ACC112 (cell line): ENCODE data around the gene POC1A.

Experiments used
- H2AFZ ChIP-seq: fragments of 200-600 bp; sonication (generic); one replicate; pipeline ENCODE4 v1.6.0; 2017; ENCODE audit warnings: antibody characterized with exemption, low read length; ENCODE audit not compliant: unreplicated experiment
- H3K27ac ChIP-seq: fragments of 200-600 bp; sonication (generic); 2 replicates; pipeline ENCODE4 v1.5.1; 2014; ENCODE audit warnings: low read depth, mild to moderate bottlenecking, antibody characterized with exemption, low read length, moderate library complexity
- H3K27me3 ChIP-seq: fragments of 200-600 bp; sonication (generic); 2 replicates; pipeline ENCODE4 v1.6.1; 2014; ENCODE audit warnings: mild to moderate bottlenecking, antibody characterized with exemption, low read length, moderate library complexity, mixed read lengths; ENCODE audit not compliant: insufficient read depth
- H3K36me3 ChIP-seq: fragments of 200-600 bp; sonication (generic); 2 replicates; pipeline ENCODE4 v1.6.1; 2016; ENCODE audit warnings: mild to moderate bottlenecking, antibody characterized with exemption, low read length, moderate library complexity, mixed read lengths; ENCODE audit not compliant: insufficient read depth
- H3K4me1 ChIP-seq: fragments of 200-600 bp; sonication (generic); one replicate; pipeline ENCODE4 v1.6.1; 2016; ENCODE audit warnings: low read length, mixed read lengths; ENCODE audit not compliant: insufficient read depth, unreplicated experiment, control insufficient read depth
- H3K4me3 ChIP-seq: fragments of 200-600 bp; sonication (generic); 2 replicates; pipeline ENCODE4 v1.5.1; 2014; ENCODE audit warnings: mild to moderate bottlenecking, low read depth, low read length
- H3K79me2 ChIP-seq: fragments of 200-600 bp; sonication (generic); one replicate; pipeline ENCODE4 v1.6.0; 2016; ENCODE audit warnings: low read length; ENCODE audit not compliant: control insufficient read depth, unreplicated experiment, insufficient read depth

POC1A gene

DNA sequence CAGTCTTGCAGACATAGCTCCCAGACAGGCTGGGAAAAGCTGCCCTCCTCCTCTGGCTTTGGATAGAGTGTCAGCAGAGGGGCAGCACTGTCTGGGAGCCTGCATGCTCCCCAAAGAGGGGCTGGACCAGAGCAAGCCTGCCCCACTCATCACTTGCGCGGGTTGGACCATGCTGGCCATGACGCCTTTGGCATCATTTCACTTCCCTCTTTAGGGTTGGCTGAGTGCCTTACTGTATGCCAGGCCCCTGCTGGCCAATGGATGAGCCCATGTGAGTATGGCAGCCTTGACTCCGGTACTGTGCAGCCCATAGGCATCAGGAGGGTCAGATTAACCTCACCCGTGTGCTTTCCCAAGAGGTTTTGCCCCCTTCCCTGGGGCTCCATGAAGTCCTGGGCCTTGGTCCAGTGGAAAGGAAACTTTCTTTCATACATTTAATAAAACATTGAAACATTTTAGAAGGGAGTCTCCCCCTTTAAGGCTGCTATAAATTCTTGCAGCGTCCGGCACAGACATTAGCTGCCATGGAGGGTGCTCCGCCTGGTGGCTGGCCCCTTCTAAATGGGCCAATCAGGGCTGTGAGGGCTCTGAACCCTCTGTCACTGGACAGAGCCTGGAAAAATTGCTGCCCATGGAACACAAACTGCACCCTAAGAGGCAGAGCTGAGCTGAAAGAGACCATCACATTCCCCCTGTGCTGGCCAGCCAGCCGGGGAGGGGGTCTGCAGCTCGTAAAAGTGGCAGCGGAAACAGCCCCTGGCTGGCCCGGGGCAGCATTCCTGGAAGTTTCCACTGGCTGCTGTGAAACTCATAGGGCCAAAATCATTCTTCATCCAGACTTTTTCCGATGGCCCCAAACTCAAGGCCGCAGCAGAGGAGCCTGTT is 77.1 kb downstream of the POC1A start:
- no peak overlapping the region for H3K27ac ChIP-seq
- no peaks in the 10 kb centered on the region for H3K36me3 ChIP-seq
- no peak overlapping the region for H2AFZ ChIP-seq
- no peaks in the 10 kb centered on the region for H3K4me1 ChIP-seq
- H3K4me3 ChIP-seq, result no peak overlapping the region
- H3K79me2 ChIP-seq, result no peaks in the 10 kb centered on the region
- no peaks in the 10 kb centered on the region for H3K27me3 ChIP-seq

DNA sequence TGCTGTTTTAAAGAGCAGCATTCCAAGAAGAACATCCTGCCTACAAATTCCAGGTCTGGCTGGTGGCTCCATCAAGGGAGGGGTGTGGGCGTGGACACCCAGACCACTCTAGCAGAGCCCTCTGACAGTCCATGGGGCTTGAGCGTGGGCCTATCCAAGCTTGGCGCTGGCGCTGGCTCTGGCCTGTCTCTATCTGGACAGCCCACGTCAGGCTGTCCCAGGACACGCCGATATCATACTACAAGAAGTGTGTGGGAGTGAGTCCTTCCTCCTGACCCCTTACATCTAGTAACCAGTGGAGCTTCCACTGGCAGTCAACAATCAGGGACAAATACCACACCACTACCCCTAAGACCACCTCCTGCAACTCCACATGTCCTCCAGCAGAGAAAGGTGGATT is 80.7 kb downstream of the POC1A start:
- Histone ChIP-seq H3K79me2 (no peaks in the 10 kb centered on the region), H2AFZ (no peak overlapping the region), H3K27ac (no peak overlapping the region), H3K4me3 (no peak overlapping the region), H3K36me3 (no peaks in the 10 kb centered on the region), H3K4me1 (no peaks in the 10 kb centered on the region), H3K27me3 (no peaks in the 10 kb centered on the region)

DNA sequence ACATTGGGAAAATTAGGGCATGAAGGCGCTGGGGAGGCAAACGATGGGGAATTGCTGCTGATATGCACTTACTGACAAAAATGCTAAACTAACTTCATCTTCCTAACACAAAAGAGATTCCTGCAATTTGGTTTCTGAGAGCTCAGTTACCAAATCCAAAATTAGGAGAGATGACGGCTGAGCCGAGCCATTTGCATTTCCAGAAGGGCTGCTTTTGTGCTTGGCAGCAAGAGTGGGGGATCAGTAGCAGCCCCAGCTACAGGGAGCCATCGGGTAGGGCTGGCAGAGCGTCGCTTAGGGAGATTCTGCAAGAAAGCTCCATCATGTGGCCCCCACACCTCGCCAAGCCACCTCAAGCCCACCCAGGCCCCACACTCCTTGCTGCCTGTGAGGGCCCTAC is 81.8 kb downstream of the POC1A start:
- Histone ChIP-seq H3K4me3 (no peak overlapping the region), H3K4me1 (no peaks in the 10 kb centered on the region)

DNA sequence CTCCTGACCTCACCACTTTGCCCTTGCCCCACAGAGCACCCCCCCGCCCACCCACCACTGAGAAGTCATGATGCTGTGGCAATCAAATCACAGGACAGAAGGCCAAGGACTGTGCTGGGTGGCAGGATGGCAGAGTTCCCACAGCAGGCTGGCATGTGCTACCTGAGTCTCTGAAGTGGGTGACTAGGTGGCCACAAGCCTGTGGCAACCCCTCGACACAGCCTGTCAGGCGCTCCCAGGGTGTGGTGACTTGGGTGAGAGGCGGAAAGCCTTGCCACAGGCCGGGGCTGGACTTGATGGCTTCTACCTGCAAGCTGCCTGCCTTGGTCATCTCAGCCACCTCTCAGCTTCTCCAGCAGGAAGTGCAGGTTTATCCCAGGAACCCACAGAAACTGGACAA is 82.2 kb downstream of the POC1A start:
- no peaks in the 10 kb centered on the region for H3K4me1 ChIP-seq
- H3K27me3 ChIP-seq, result no peaks in the 10 kb centered on the region
- no peaks in the 10 kb centered on the region for H3K36me3 ChIP-seq
- H3K4me3 ChIP-seq, result no peak overlapping the region
- H2AFZ ChIP-seq, result no peak overlapping the region
- H3K27ac ChIP-seq, result no peak overlapping the region
- no peaks in the 10 kb centered on the region for H3K79me2 ChIP-seq

More for the DNA sequence above, 81.8 kb downstream of the POC1A start:
- no peaks in the 10 kb centered on the region for H3K79me2 ChIP-seq
- no peaks in the 10 kb centered on the region for H3K36me3 ChIP-seq
- no peaks in the 10 kb centered on the region for H3K27me3 ChIP-seq
- H3K27ac ChIP-seq, result no peak overlapping the region
- no peak overlapping the region for H2AFZ ChIP-seq

DNA sequence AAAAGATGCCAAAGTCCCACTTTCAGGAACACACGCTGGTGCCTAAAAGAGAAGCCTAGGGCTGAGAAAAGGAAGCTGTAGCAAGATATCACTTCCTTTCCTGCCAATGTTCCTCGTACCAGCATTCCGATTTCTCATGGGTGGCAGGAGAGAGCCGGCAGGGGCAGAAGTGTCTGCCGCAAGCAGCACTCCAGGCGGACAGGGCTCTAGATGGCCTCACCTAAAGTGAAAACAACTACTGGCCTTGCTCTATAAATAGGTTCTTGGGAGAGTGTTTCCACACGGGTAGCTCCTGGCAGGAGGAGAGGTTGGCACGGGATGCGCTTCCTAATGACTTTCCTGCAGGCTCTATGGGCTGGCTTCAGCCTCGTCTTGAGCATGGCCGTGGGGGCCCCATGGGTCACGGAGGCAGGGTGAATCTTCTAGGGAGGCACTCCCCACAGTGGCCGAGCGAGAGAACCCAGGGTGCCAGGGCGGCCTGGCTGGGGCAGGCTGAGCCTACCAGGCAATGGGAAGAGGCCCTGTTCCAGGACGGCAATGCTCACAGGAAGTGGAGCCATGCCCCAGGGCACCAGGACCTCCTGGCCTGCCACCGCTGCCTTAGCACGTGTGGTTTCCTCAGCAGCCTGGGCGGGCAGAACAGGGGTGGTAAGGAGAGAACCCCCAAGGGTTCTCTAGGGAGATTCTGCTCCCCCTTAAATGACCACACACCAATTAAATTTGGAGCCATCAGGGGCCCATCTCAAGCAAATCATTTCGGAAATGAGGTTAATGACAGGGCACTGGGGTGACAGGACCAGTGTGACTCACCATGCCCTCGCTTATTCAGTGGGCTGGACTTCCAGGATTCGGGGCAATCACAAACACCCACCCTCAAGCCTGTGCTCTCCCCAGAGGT is 83.2 kb downstream of the POC1A start:
- H2AFZ ChIP-seq, result no peak overlapping the region
- H3K27me3 ChIP-seq, result no peaks in the 10 kb centered on the region
- H3K27ac ChIP-seq, result no peak overlapping the region
- no peak overlapping the region for H3K4me3 ChIP-seq
- no peaks in the 10 kb centered on the region for H3K79me2 ChIP-seq
- no peaks in the 10 kb centered on the region for H3K36me3 ChIP-seq
- no peaks in the 10 kb centered on the region for H3K4me1 ChIP-seq

DNA sequence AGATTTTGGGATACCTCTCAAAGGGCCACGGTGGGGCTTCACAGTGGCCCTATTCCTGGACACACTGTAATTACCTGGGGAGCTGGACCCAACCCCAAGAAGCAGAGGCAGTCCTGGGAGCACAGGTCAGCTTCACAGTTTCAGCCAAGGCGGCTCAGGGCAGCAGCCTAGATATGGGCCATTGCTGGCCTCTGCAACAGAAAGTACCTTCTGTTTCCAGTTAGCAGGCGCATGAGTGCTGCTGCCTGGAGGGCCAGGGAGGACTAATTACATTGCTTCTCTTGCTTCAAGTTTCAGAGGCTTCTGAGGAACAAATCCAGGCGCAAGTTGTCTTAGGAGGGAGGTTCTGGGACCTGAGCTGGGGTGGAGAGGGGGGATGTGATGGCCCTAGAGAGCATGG is 84.4 kb downstream of the POC1A start:
- Histone ChIP-seq H2AFZ (no peak overlapping the region), H3K4me1 (no peaks in the 10 kb centered on the region), H3K79me2 (no peaks in the 10 kb centered on the region), H3K36me3 (no peaks in the 10 kb centered on the region), H3K4me3 (no peak overlapping the region), H3K27me3 (no peaks in the 10 kb centered on the region), H3K27ac (no peak overlapping the region)

DNA sequence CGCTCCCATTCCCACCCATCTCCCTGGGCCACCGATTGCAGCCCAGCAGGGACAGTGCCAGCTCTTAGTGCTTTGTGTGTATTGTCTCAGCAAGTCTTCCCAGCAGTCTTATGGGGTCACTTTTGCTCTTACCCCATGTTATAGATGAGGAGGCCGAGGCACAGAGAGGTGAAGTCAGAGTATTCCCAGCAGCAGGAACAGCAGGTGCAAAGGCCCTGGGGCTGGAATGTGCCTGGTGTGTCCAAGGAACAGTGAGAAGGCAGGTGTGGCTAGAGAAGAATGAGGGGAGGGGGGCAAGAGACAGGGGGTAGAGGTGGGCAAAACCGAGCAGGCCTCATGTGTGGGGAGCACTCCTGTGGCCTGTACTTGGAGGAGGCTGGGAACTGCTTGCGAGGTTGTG is 85.1 kb downstream of the POC1A start:
- Histone ChIP-seq H3K79me2 (no peaks in the 10 kb centered on the region), H3K4me1 (no peaks in the 10 kb centered on the region), H3K36me3 (no peaks in the 10 kb centered on the region), H3K27ac (no peak overlapping the region), H3K4me3 (no peak overlapping the region), H3K27me3 (no peaks in the 10 kb centered on the region), H2AFZ (no peak overlapping the region)

DNA sequence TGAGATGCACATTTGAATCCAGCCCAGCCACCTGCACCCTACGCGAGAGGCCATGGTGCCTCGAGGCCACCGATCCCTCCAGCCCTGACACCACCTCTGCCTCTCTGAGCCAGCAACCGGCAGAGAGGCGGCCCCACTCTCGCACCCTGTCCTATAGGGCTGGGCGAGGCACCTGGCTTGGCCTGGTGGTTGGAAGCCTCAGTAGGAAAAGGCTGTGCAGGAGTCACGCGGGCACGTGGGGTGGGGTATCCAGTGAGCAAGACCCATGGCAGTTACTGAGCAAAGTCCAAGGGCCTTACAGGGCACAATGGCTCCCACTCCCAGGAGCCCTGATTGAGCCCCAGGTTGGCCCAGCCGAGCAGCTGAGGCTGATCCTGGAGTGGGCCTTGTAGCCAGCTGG is 85.5 kb downstream of the POC1A start:
- Histone ChIP-seq H2AFZ (no peak overlapping the region), H3K79me2 (no peaks in the 10 kb centered on the region), H3K27me3 (no peaks in the 10 kb centered on the region), H3K36me3 (no peaks in the 10 kb centered on the region), H3K4me1 (no peaks in the 10 kb centered on the region), H3K4me3 (no peak overlapping the region), H3K27ac (no peak overlapping the region)

DNA sequence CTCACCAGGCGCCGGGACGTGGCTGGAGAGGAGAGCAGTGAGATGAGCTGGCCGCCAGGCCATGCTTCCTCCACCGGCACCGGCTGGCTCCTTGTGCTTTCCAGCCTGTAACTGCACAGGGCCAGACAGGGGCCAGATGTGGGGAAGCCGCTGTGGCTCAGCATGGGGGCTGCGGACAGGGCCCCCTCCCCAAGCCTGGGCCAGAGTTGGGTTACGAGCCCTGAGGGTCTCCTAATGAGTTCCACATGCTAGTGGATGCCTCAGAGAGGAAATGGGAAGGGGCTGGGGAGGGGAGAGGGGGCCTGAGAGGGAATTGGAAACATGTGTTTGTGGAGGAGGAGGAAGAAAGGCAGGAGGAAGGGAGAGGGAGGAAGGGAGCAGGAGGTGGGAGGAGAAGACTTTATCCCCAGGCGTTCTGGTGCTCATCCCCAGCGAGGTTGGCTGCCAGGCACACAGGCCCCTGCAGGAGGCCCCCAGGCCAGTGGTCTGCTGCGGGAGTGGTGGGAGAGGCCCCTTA is 86.1 kb downstream of the POC1A start:
- Histone ChIP-seq H3K4me3 (no peak overlapping the region), H3K79me2 (no peaks in the 10 kb centered on the region), H2AFZ (no peak overlapping the region), H3K27ac (no peak overlapping the region), H3K4me1 (peaks cover 2% of the 10 kb centered on the region), H3K27me3 (no peaks in the 10 kb centered on the region), H3K36me3 (no peaks in the 10 kb centered on the region)

DNA sequence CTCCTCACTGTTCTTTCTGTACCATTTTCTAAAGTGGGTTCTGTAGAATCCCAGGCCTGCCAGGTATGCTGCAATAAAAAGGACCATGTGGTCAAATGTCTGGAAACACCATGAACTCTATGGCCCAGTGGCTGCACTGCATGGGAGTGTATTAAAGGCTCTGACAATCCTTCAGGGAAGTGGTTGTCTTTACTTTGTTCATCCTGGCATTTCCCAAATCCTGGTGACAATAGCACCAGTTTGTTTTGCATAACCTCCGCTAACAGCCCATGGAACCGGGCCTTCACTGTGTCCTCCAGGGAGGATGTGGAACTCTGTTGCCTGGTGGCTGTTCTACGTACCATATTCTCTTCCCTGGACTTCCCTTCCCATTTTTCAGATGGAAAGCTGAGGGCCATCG is 86.7 kb downstream of the POC1A start:
- Histone ChIP-seq H3K79me2 (no peaks in the 10 kb centered on the region), H3K4me1 (peaks cover 6% of the 10 kb centered on the region), H3K4me3 (no peak overlapping the region), H2AFZ (no peak overlapping the region), H3K36me3 (no peaks in the 10 kb centered on the region), H3K27ac (no peak overlapping the region), H3K27me3 (no peaks in the 10 kb centered on the region)
